Fibroblast of skin of right quadriceps (primary cell): ENCODE data around the gene E2F4.

ENCODE experiments used
- DNase-seq: peaks from one replicate; pipeline ENCODE4 v3.0.0-alpha.2; 2013

The E2F4 gene

GRCh38 chr16:67193536-67193935, 1.6 kb downstream of the E2F4 start:
- DNase-seq = no peak

- no peak for DNase-seq
Observed at GRCh38 chr16:67194260-67194659, 2.3 kb downstream of the E2F4 start.

- DNase-seq = no peak
Observed at GRCh38 chr16:67195676-67196075, 3.7 kb downstream of the E2F4 start.

- DNase-seq = no peak
Observed at GRCh38 chr16:67196881-67197280, 4.9 kb downstream of the E2F4 start.

GRCh38 chr16:67197704-67198103, 5.7 kb downstream of the E2F4 start:
- DNase-seq = no peak

GRCh38 chr16:67198238-67198734, 6.3 kb downstream of the E2F4 start:
- peak; percentile 35 for DNase-seq

GRCh38 chr16:67199011-67199807, 7.3 kb downstream of the E2F4 start, which contains the start of gene ELMO3:
ELMO3 (plus strand) TSS chr16:67199131; CDS start chr16:67199327, 196 bp downstream.
- no peak for DNase-seq

GRCh38 chr16:67199808-67200198, 7.8 kb downstream of the E2F4 start:
- no peak for DNase-seq

GRCh38 chr16:67200491-67200890, 8.5 kb downstream of the E2F4 start:
- DNase-seq = no peak

GRCh38 chr16:67201411-67202345, 9.7 kb downstream of the E2F4 start:
- DNase-seq = no peak

GRCh38 chr16:67202426-67202825, 10.5 kb downstream of the E2F4 start:
- DNase-seq = no peak

- DNase-seq = no peak
Observed at GRCh38 chr16:67202956-67203493, 11.1 kb downstream of the E2F4 start.

GRCh38 chr16:67204076-67204475, 12.1 kb downstream of the E2F4 start:
- no peak for DNase-seq

GRCh38 chr16:67206129-67206837, 14.3 kb downstream of the E2F4 start:
- no peak for DNase-seq

GRCh38 chr16:67206838-67207248, 14.9 kb downstream of the E2F4 start:
- DNase-seq = no peak

GRCh38 chr16:67207249-67208091, 15.5 kb downstream of the E2F4 start:
- no peak for DNase-seq

GRCh38 chr16:67208154-67208896, 16.4 kb downstream of the E2F4 start:
- DNase-seq = no peak

GRCh38 chr16:67209565-67209964, 17.6 kb downstream of the E2F4 start:
- DNase-seq = no peak

GRCh38 chr16:67210069-67210937, 18.3 kb downstream of the E2F4 start:
- DNase-seq = no peak

GRCh38 chr16:67211674-67212073, 19.7 kb downstream of the E2F4 start:
- no peak for DNase-seq
